Measurements from ENCODE around the gene SMARCB1. TPM values are rescaled to one million over a fixed set of nuclear protein-coding genes. Genes with fewer than 3 reads are reported as not detected.

Gene SMARCB1
- polyA plus RNA-seq, 1 of the 3 experiments (the other 2 are of a cell fraction) = 215 TPM

DNA sequence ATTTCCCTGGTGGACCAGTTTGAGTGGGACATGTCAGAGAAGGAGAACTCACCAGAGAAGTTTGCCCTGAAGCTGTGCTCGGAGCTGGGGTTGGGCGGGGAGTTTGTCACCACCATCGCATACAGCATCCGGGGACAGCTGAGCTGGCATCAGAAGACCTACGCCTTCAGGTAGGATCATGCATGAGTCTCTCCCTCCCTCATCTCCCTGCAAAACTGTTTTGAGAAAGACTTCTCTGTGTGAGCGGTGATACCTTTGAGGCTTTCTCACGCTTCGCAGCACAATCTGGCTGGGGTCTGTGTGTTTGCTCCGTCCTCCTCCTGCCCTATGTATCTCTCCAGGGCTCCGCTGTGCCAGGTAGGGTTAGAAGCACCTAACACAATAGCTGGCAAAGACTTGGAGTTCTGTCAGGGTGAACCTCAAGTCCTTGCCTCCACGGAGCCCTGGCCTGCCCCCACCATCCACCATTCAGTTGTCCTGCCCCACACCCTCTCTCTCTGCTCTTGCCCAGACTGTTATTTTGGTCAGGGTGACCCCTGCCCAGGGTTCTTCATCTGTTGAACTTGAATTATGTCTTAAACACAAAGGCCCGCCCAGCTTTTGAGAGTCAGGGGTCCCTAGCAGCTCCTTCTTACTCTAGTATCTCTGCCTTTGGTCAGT lies 38.6 kb downstream of the SMARCB1 start (continued):
- TF ChIP-seq REST (IDR thresholded peaks at IDR 0.05; ENCODE audit: low read depth, low read length) (no peak), TEAD4 (IDR thresholded peaks at IDR 0.05; ENCODE audit: borderline replicate concordance, insufficient read depth) (no peak), JUND (IDR thresholded peaks at IDR 0.05) (no peak), EZH2phosphoT487 (IDR thresholded peaks at IDR 0.05; ENCODE audit: borderline replicate concordance, low read depth) (no peak)

- ChIA-PET CTCF (interaction anchor here (0.7 to 2.8 kb wide), 3 partner anchors 23 to 68 kb away, joined by 3 to 16 read pairs (median 3); partner anchors contain the start of gene MIF), POLR2A (interaction anchor here (0.7 to 2.1 kb wide), 3 partner anchors 10 to 23 kb away, joined by 3 to 13 read pairs (median 5); no protein-coding TSS in a partner anchor)
- no peak overlapping the region for H2AFZ ChIP-seq (ENCODE audit: low read depth)
- no peak overlapping the region for H3K4me3 ChIP-seq (ENCODE audit: low read depth in 2 of 2, low read length in 1 of 2)
- no peak overlapping the region for H3K4me2 ChIP-seq
- H3K9me3 ChIP-seq = no peaks in the 10 kb centered on the region
- H3K79me2 ChIP-seq (ENCODE audit: insufficient read depth) = peaks cover 15% of the 10 kb centered on the region; the same call in 1 of the 2 replicates
- H3F3A ChIP-seq (replicated peaks; ENCODE audit: insufficient read depth) = peaks cover 17% of the 10 kb centered on the region
- no peaks in the 10 kb centered on the region; the same call in 1 of the 2 replicates for H4K20me1 ChIP-seq (ENCODE audit: insufficient read depth)
- no peaks in the 10 kb centered on the region for H3K27me3 ChIP-seq (ENCODE audit: insufficient read depth)
- no peaks in the 10 kb centered on the region for H3K9me2 ChIP-seq
- H3K9ac ChIP-seq = no peak overlapping the region
- H3K4me1 ChIP-seq (ENCODE audit: control insufficient read depth in 1 of 2, insufficient read depth in 2 of 2, low read depth in 1 of 2, low read length in 1 of 2) = peaks cover 0 to 70% of the 10 kb centered on the region in 2 experiments; a peak in 2 of 4 replicates
- DNase-seq = peak; percentile 86
- WGBS (ENCODE audit: low lambda C conversion rate) = 42% methylated on average over 3 of the region's 15 CpGs
- H3K27ac ChIP-seq (ENCODE audit: low read depth in 2 of 2, low read length in 1 of 2) = peak overlapping the region; percentile 76 to 95
- H3K36me3 ChIP-seq (replicated peaks in 1 of 2; ENCODE audit: control insufficient read depth in 1 of 2, insufficient read depth in 2 of 2, low read length in 1 of 2) = peaks cover 26 to 39% of the 10 kb centered on the region in 2 experiments
- TF ChIP-seq EP300 (IDR thresholded peaks at IDR 0.05; ENCODE audit: borderline replicate concordance in 1 of 2, low read depth in 1 of 2, low read length in 1 of 2) (peak in 1 of 2 experiments; percentile 76; a peak in 1 of 4 replicates), MAX (IDR thresholded peaks at IDR 0.05; ENCODE audit: low read depth) (no peak), IRF3 (IDR thresholded peaks at IDR 0.05; ENCODE audit: low read depth, low read length) (no peak), FOXM1 (IDR thresholded peaks at IDR 0.05; ENCODE audit: low read depth) (no peak), YY1 (IDR thresholded peaks at IDR 0.05; ENCODE audit: low read depth) (no peak), CHD2 (IDR thresholded peaks at IDR 0.05; ENCODE audit: low read length, partially characterized antibody) (no peak), FOXJ3 (CRISPR knock-in tag; IDR thresholded peaks at IDR 0.05) (no peak), EZH2phosphoT487 (IDR thresholded peaks at IDR 0.05; ENCODE audit: borderline replicate concordance, low read depth) (no peak), CTCF (IDR thresholded peaks at IDR 0.05) (no peak), RXRA (IDR thresholded peaks at IDR 0.05; ENCODE audit: borderline replicate concordance, low read depth) (no peak), PBX3 (IDR thresholded peaks at IDR 0.05) (peak; percentile 60), JUND (IDR thresholded peaks at IDR 0.05) (no peak), MXI1 (IDR thresholded peaks at IDR 0.05; ENCODE audit: low read depth, low read length) (peak; percentile 63; the same call in 1 of the 2 replicates)
- TF ChIP-seq, protein P1, sequence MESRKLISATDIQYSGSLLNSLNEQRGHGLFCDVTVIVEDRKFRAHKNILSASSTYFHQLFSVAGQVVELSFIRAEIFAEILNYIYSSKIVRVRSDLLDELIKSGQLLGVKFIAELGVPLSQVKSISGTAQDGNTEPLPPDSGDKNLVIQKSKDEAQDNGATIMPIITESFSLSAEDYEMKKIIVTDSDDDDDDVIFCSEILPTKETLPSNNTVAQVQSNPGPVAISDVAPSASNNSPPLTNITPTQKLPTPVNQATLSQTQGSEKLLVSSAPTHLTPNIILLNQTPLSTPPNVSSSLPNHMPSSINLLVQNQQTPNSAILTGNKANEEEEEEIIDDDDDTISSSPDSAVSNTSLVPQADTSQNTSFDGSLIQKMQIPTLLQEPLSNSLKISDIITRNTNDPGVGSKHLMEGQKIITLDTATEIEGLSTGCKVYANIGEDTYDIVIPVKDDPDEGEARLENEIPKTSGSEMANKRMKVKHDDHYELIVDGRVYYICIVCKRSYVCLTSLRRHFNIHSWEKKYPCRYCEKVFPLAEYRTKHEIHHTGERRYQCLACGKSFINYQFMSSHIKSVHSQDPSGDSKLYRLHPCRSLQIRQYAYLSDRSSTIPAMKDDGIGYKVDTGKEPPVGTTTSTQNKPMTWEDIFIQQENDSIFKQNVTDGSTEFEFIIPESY (IDR thresholded peaks at IDR 0.05; ENCODE audit: borderline replicate concordance, low read depth) = no peak
Observed at GRCh38 chr22:23826510-23827350, 40.0 kb downstream of the SMARCB1 start.

Data from SK-N-SH (cell line).